ENCODE measurements around the gene ST6GALNAC4. TPM values are rescaled to one million over a fixed set of nuclear protein-coding genes. Genes with fewer than 3 reads are reported as not detected.

ST6GALNAC4 gene
- total RNA-seq, 1 experiment from 2014 or later: 38.0 TPM

- Histone ChIP-seq H3K36me3 (ENCODE audit: control insufficient read depth, insufficient read depth, low read length) (no peaks in the 10 kb centered on the region), H3K4me1 (ENCODE audit: control insufficient read depth, insufficient read depth, low read length) (peaks cover 14% of the 10 kb centered on the region), H3K4me3 (ENCODE audit: low read depth in 2 of 2, low read length in 2 of 2) (no peak overlapping the region), H3K27me3 (ENCODE audit: control insufficient read depth, insufficient read depth, low read length) (no peaks in the 10 kb centered on the region), H3K27ac (ENCODE audit: low read length) (no peak overlapping the region), H3K9me3 (ENCODE audit: control insufficient read depth, insufficient read depth, low read depth, low read length) (no peaks in the 10 kb centered on the region)
- ChIA-PET CTCF (no interaction called here), POLR2A (interaction anchor here (0.6 kb wide), 1 partner anchor 124 kb away, joined by 14 read pairs; no protein-coding TSS in a partner anchor)
- in situ Hi-C loops (cut with HindIII; ENCODE audit: low pct_unique_long_range_greater_than_20kb, low sequenced_read_pairs) (loop anchor here (25.0 kb wide), 1 partner anchor 161 kb away; no protein-coding TSS in a partner anchor), intact Hi-C loops (cut with micrococcal nuclease; ENCODE audit: unreplicated experiment) (no loop called here)
- ATAC-seq (no peak), DNase-seq (ENCODE audit: low read depth, low spot score) (no peak)
- BruUV-seq (replicated peaks): no TSS peak
- TF ChIP-seq CTCF (IDR thresholded peaks at IDR 0.05) (no peak), REST (IDR thresholded peaks at IDR 0.05; ENCODE audit: insufficient read depth in 1 of 2, low read depth in 2 of 2, low read length in 1 of 2) (no peak), POLR2AphosphoS5 (IDR thresholded peaks at IDR 0.05; ENCODE audit: low read depth, low read length) (no peak), TCF7L2 (IDR thresholded peaks at IDR 0.05; ENCODE audit: low read depth, low read length) (no peak), SIN3A (IDR thresholded peaks at IDR 0.05; ENCODE audit: borderline replicate concordance, insufficient read depth, low read depth, low read length) (no peak)
Observed at GRCh38 chr9:127925959-127926905, 9.4 kb upstream of the ST6GALNAC4 start.

- no peak for ATAC-seq
- CTCF ChIA-PET: no interaction called here
- H3K36me3 ChIP-seq (ENCODE audit: control insufficient read depth, insufficient read depth, low read length): no peaks in the 10 kb centered on the region
- intact Hi-C loops (cut with micrococcal nuclease; ENCODE audit: unreplicated experiment) (loop anchor here (5.0 kb wide), 1 partner anchor 183 kb away; no protein-coding TSS in a partner anchor), in situ Hi-C loops (cut with HindIII; ENCODE audit: low pct_unique_long_range_greater_than_20kb, low sequenced_read_pairs) (loop anchor here (25.0 kb wide), 1 partner anchor 162 kb away; no protein-coding TSS in a partner anchor)
- TF ChIP-seq SIN3A (IDR thresholded peaks at IDR 0.05; ENCODE audit: borderline replicate concordance, insufficient read depth, low read depth, low read length): no peak
- no peak for TF ChIP-seq TCF7L2 (IDR thresholded peaks at IDR 0.05; ENCODE audit: low read depth, low read length)
- TF ChIP-seq CTCF (IDR thresholded peaks at IDR 0.05): no peak
- no peak for TF ChIP-seq REST (IDR thresholded peaks at IDR 0.05; ENCODE audit: insufficient read depth in 1 of 2, low read depth in 2 of 2, low read length in 1 of 2)
- no peak for TF ChIP-seq POLR2AphosphoS5 (IDR thresholded peaks at IDR 0.05; ENCODE audit: low read depth, low read length)
- H3K27me3 ChIP-seq (ENCODE audit: control insufficient read depth, insufficient read depth, low read length): no peaks in the 10 kb centered on the region
- H3K4me1 ChIP-seq (ENCODE audit: control insufficient read depth, insufficient read depth, low read length): peaks cover 14% of the 10 kb centered on the region
- no peaks in the 10 kb centered on the region for H3K9me3 ChIP-seq (ENCODE audit: control insufficient read depth, insufficient read depth, low read depth, low read length)
- H3K27ac ChIP-seq (ENCODE audit: low read length): no peak overlapping the region
- H3K4me3 ChIP-seq (ENCODE audit: low read depth in 2 of 2, low read length in 2 of 2): no peak overlapping the region
- no peak for DNase-seq (ENCODE audit: low read depth, low spot score)
- POLR2A ChIA-PET: no interaction called here
- BruUV-seq (replicated peaks): no TSS peak
Observed at GRCh38 chr9:127924736-127925444, 8.0 kb upstream of the ST6GALNAC4 start.

Data from Panc1 (cell line).